ENCODE results near the gene GTF3C4. TPM values are rescaled to one million over a fixed set of nuclear protein-coding genes. Genes with fewer than 3 reads are reported as not detected.

The GTF3C4 gene
- total and polyA plus RNA-seq, 10 of the 15 experiments (the other 5 are each of a cell fraction or from before 2014, with no cell fraction given) = 3.2 to 18.9 (median 8.2) TPM

DNA sequence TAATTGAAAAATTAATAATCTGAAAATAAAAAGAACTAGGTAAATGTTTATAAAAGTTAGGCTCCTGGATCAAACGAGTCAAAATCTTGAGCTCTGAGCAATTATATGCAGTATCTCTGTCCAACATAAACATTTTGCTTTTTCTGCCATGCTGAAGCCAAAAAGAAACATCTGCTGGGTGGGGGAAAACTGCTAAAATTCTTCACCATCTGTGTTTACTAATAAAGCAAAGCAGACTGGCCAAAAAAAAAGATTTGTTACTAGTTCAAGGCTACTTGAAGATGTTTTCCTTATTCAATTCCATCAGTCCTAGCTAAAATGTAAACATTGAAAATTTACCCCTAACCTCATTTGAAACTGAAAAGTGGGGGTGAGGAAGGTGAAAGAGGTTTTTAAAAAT lies 29.7 kb downstream of the GTF3C4 start:
- no peak for DNase-seq (ENCODE audit: low read depth, low spot score)
- Histone ChIP-seq H3K27me3 (replicated peaks in 1 of 2; ENCODE audit: control insufficient read depth in 2 of 2, insufficient read depth in 2 of 2, low read length in 1 of 2) (no peaks in the 10 kb centered on the region), H3K4me3 (no peak overlapping the region), H3K4me1 (ENCODE audit: control insufficient read depth, insufficient read depth, low read length) (no peaks in the 10 kb centered on the region), H3K9me3 (replicated peaks; ENCODE audit: control insufficient read depth, insufficient read depth, low read length) (no peaks in the 10 kb centered on the region; the same call in none of the 3 replicates), H3K79me2 (ENCODE audit: control insufficient read depth, insufficient read depth, low read length) (no peaks in the 10 kb centered on the region), H3K36me3 (ENCODE audit: control insufficient read depth in 2 of 2, insufficient read depth in 2 of 2, low read length in 1 of 2) (no peaks in the 10 kb centered on the region), H4K20me1 (ENCODE audit: control insufficient read depth, insufficient read depth) (no peaks in the 10 kb centered on the region), H3K9ac (ENCODE audit: control insufficient read depth, insufficient read depth, low read length) (no peak overlapping the region), H3K4me2 (ENCODE audit: control insufficient read depth, insufficient read depth) (no peak overlapping the region), H2AFZ (ENCODE audit: control insufficient read depth, low read depth, low read length) (no peak overlapping the region), H3K27ac (ENCODE audit: control insufficient read depth, insufficient read depth) (no peak overlapping the region)
- SMC1A ChIA-PET (ENCODE audit: uncharacterized antibody, unreplicated experiment) = no interaction called here
- CTCF ChIA-PET = interaction anchor here (1.7 kb wide), 1 partner anchor 49 kb away, joined by 5 read pairs; no protein-coding TSS in a partner anchor
- no peak for ATAC-seq
- TF ChIP-seq, protein P1, sequence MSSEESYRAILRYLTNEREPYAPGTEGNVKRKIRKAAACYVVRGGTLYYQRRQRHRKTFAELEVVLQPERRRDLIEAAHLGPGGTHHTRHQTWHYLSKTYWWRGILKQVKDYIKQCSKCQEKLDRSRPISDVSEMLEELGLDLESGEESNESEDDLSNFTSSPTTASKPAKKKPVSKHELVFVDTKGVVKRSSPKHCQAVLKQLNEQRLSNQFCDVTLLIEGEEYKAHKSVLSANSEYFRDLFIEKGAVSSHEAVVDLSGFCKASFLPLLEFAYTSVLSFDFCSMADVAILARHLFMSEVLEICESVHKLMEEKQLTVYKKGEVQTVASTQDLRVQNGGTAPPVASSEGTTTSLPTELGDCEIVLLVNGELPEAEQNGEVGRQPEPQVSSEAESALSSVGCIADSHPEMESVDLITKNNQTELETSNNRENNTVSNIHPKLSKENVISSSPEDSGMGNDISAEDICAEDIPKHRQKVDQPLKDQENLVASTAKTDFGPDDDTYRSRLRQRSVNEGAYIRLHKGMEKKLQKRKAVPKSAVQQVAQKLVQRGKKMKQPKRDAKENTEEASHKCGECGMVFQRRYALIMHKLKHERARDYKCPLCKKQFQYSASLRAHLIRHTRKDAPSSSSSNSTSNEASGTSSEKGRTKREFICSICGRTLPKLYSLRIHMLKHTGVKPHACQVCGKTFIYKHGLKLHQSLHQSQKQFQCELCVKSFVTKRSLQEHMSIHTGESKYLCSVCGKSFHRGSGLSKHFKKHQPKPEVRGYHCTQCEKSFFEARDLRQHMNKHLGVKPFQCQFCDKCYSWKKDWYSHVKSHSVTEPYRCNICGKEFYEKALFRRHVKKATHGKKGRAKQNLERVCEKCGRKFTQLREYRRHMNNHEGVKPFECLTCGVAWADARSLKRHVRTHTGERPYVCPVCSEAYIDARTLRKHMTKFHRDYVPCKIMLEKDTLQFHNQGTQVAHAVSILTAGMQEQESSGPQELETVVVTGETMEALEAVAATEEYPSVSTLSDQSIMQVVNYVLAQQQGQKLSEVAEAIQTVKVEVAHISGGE (CRISPR knock-in tag; IDR thresholded peaks at IDR 0.05) = no peak
- TF ChIP-seq POLR2AphosphoS2 (IDR thresholded peaks at IDR 0.05; ENCODE audit: low read depth, low read length) = no peak
- TF ChIP-seq, protein P2, sequence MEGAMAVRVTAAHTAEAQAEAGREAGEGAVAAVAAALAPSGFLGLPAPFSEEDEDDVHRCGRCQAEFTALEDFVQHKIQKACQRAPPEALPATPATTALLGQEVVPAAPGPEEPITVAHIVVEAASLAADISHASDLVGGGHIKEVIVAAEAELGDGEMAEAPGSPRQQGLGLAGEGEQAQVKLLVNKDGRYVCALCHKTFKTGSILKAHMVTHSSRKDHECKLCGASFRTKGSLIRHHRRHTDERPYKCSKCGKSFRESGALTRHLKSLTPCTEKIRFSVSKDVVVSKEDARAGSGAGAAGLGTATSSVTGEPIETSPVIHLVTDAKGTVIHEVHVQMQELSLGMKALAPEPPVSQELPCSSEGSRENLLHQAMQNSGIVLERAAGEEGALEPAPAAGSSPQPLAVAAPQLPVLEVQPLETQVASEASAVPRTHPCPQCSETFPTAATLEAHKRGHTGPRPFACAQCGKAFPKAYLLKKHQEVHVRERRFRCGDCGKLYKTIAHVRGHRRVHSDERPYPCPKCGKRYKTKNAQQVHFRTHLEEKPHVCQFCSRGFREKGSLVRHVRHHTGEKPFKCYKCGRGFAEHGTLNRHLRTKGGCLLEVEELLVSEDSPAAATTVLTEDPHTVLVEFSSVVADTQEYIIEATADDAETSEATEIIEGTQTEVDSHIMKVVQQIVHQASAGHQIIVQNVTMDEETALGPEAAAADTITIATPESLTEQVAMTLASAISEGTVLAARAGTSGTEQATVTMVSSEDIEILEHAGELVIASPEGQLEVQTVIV (IDR thresholded peaks at IDR 0.05; ENCODE audit: borderline replicate concordance, partially characterized antibody) = no peak
- TF ChIP-seq CHD2 (IDR thresholded peaks at IDR 0.05; ENCODE audit: borderline replicate concordance, low read depth, low read length) = no peak
- no peak for TF ChIP-seq TBL1XR1 (IDR thresholded peaks at IDR 0.05; ENCODE audit: low read depth, low read length)
- WGBS (ENCODE audit: insufficient coverage, insufficient replicate concordance, low lambda C conversion rate, missing lambda C conversion rate) = 0% methylated on average over 1 of the region's 1 CpG
- intact Hi-C loops (cut with micrococcal nuclease; ENCODE audit: unreplicated experiment) = no loop called here
- RAD21 ChIA-PET (ENCODE audit: unreplicated experiment) = interaction anchor here (0.7 kb wide), 1 partner anchor 117 kb away, joined by 3 read pairs; no protein-coding TSS in a partner anchor
- no TSS peak for BruUV-seq (replicated peaks)
- FAIRE-seq = no peak
- POLR2A ChIA-PET = interaction anchor here (0.6 kb wide), 1 partner anchor 16 kb away, joined by 6 read pairs; no protein-coding TSS in a partner anchor
- in situ Hi-C loops (cut with MboI) = no loop called here
